Skeletal muscle tissue (tissue), 4 donors: ENCODE data around the gene EPB41L2. TPM values are rescaled to one million over a fixed set of nuclear protein-coding genes. Genes with fewer than 3 reads are reported as not detected.

Experiments
- H3K27ac ChIP-seq: one replicate; pipeline ENCODE4 v1.7.0; 2013; ENCODE audit warnings: mild to moderate bottlenecking, low read depth, low read length, inconsistent platforms
- H3K27me3 ChIP-seq, 3 donors: one replicate each; pipeline ENCODE4 v1.7.0; 2013; ENCODE audit warnings: low read length in 3 of 3; ENCODE audit not compliant: control insufficient read depth in 3 of 3, insufficient read depth in 3 of 3
- H3K36me3 ChIP-seq, 3 donors: one replicate each; pipeline ENCODE4 v1.7.0; 2013; ENCODE audit warnings: low read length in 3 of 3; ENCODE audit not compliant: control insufficient read depth in 3 of 3, insufficient read depth in 3 of 3
- H3K4me1 ChIP-seq, 3 donors: one replicate each; pipeline ENCODE4 v1.7.0; 2013; ENCODE audit warnings: low read length in 3 of 3, mild to moderate bottlenecking in 3 of 3; ENCODE audit not compliant: control insufficient read depth in 3 of 3, insufficient read depth in 3 of 3
- H3K4me3 ChIP-seq, 3 donors: one replicate each; pipeline ENCODE4 v1.7.0; 2013; ENCODE audit warnings: low read length in 3 of 3
- H3K9ac ChIP-seq, 3 donors: one replicate each; pipeline ENCODE4 v1.7.0; 2013; ENCODE audit warnings: low read length in 3 of 3, mild to moderate bottlenecking in 3 of 3, moderate library complexity in 2 of 3, low read depth in 1 of 3
- H3K9me3 ChIP-seq, 3 donors: one replicate each; pipeline ENCODE4 v1.7.0; 2013; ENCODE audit warnings: low read length in 3 of 3; ENCODE audit not compliant: control insufficient read depth in 3 of 3
- total RNA-seq: library from RNA; depleted of rRNA; stranded (reverse); fragments of >200 nt; gene quantifications from one replicate; pipeline ENCODE4 v1.2.3, GENCODE V29; 2014
- donor health status: Osteomylitis.

The EPB41L2 gene
- total RNA-seq, 1 donor from 2014 or later, result 187 TPM

DNA sequence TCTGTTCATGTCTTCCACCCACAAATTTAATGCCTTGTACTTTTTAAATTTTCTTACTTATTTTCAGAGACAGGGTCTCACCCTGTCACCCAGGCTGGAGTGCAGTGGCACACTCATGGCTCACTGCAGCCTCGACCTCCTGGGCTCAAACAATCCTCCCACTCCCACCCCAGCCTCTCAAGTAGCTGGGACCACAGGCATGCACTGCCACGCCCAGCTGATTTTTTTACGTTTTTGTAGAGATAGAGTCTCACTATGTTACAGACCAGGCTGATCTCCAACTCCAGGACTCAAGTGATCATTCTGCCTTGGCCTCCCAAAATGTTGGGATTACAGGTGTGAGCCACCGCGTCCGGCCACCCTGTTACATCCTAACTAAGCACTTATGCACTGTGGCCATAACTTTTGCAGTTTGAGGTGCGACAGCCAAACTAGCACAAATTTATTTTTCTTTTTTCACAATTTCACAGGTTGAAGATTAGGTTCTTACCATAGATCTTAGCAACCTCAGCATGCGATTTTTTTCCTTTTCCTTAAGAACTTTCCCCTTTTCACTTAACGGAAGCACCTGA lies 92.1 kb downstream of the EPB41L2 start:
- H3K4me3 ChIP-seq, result no peak overlapping the region
- no peaks in the 10 kb centered on the region for H3K9me3 ChIP-seq
- no peak overlapping the region for H3K27ac ChIP-seq
- no peaks in the 10 kb centered on the region for H3K36me3 ChIP-seq
- H3K27me3 ChIP-seq, result no peaks in the 10 kb centered on the region
- peaks cover 4 to 14% (median 4%) of the 10 kb centered on the region in 3 donors for H3K4me1 ChIP-seq
- H3K9ac ChIP-seq, result no peak overlapping the region

DNA sequence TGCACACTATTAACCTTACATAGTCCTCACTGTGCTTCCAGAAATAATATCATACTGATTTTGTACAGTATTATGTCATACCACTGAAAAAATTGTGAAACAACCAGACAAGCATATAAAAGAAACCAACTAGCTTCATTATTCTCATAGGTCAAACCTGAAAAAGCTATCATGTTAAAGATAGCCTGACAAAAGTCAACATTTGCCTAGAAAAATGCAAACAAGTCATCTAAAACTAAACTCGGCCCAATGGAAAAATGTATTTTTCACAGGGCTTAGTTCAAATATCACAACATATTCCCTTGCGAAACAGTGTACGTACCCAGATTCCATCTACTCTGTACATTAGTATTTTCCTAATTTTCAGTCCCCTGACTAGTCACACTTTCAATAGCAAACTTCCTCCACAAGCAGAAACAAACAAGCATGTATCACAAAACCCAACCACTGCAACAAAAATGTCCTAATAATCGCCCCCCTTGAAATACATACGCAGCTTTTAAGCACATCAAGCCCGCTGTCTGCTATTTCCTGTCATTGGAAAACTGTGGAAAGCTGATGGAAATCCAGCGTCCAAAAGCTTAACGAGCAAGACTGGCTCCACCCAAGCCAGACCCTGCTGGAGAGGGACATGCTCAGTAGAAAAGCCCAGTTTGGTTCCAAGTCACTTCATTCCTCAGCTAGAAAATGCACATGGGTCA lies 93.1 kb downstream of the EPB41L2 start:
- no peaks in the 10 kb centered on the region for H3K27me3 ChIP-seq
- peaks cover 4 to 14% (median 4%) of the 10 kb centered on the region in 3 donors for H3K4me1 ChIP-seq
- peak overlapping the region; percentile 5 to 48 (median 9) for H3K9ac ChIP-seq
- no peaks in the 10 kb centered on the region for H3K9me3 ChIP-seq
- H3K27ac ChIP-seq, result peak overlapping the region; percentile 50
- peak overlapping the region; percentile 12 to 85 (median 24) for H3K4me3 ChIP-seq
- H3K36me3 ChIP-seq, result no peaks in the 10 kb centered on the region

DNA sequence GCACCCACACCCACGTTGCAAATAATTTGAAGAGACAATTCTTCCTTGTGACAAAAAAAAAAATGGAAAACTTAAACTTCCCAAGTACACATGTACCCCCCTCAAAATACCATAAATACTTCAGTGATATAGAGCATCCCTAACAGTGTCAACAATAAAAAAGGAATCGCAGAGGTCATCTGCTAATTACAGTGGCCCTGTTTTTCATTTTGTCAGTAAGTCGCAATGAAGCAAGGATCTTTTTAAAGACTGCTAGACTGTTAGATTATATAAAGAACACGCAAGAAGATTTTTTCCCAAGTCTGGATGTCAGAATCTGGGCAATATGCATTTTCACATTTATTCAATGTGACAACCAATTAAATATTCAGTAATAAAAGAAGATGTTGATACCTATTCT lies 93.9 kb downstream of the EPB41L2 start:
- no peaks in the 10 kb centered on the region for H3K9me3 ChIP-seq
- no peaks in the 10 kb centered on the region for H3K36me3 ChIP-seq
- peak overlapping the region; percentile 22 to 85 (median 24) for H3K4me3 ChIP-seq
- H3K27ac ChIP-seq, result peak overlapping the region; percentile 50
- peak overlapping the region in 1 of 3 donors; percentile 48 for H3K9ac ChIP-seq
- H3K27me3 ChIP-seq, result no peaks in the 10 kb centered on the region
- peaks cover 4 to 17% (median 4%) of the 10 kb centered on the region in 3 donors for H3K4me1 ChIP-seq

DNA sequence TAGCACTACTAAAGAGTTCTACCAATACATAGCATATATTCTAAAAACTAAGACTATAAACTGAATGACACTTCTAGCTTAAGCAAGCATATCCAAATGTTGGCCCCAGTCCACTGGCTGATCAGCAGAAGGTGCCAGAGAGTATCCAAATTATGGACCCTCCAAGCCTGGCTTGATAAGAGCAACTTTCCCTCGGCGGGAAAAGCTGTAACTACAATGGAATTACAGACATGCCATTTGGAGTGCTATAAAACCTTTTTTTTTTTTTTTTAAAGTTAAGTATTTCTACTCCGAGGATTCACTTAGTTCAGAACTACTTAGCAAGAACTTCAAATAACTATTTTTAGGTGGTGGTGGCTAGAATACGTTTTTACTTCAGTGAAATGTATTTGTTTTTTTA lies 94.6 kb downstream of the EPB41L2 start:
- H3K36me3 ChIP-seq, result no peaks in the 10 kb centered on the region
- peak overlapping the region in 1 of 3 donors; percentile 44 for H3K9ac ChIP-seq
- no peaks in the 10 kb centered on the region for H3K27me3 ChIP-seq
- peak overlapping the region; percentile 1 to 85 (median 32) for H3K4me3 ChIP-seq
- H3K27ac ChIP-seq, result no peak overlapping the region
- H3K4me1 ChIP-seq, result peaks cover 4 to 17% (median 4%) of the 10 kb centered on the region in 3 donors
- no peaks in the 10 kb centered on the region for H3K9me3 ChIP-seq

DNA sequence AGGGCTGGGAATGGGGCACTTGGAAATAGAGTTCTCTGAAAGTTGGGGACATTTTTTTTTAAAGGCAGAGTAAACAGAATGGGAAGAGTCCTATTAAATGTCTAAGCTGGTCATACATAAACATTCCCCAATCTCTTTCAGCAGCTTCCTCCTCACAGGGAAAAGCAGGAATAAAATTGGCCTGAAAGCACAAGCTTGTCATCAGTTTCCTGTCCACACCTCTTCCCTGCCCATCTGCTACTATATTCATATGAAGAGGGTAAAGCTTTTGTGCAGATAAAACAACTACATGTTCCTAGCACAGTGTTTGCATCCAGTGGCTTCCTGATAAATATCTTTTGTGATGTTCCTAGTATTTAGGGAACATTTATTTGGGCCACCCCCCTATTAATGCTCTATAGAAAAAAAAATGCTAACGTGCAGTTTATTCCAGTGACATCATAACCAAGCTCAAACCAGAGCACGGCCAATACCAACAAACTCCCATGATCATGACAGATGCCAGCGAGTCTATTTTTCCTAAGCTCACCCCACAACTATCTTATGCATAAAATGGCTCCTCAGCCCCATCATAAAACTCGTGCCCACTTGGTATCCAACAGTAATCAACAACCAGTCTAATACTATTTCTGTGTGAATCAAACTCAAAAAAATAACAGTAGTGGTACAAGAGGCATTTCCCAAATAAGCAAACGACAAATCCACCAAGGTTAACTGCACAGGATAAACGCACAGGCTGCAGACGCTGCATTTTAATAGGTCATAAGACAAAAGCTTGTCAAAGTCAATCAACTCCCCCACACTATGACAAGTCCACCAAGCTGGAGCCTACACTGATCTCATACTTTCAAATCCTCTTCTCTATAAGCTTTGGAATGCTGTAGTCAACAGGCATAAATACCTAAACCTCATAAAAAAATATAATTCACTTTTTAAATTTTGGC lies 95.3 kb downstream of the EPB41L2 start:
- Histone ChIP-seq H3K9ac (peak overlapping the region in 2 of 3 donors; percentile 25 to 44), H3K4me1 (peaks cover 4 to 17% (median 4%) of the 10 kb centered on the region in 3 donors), H3K27ac (no peak overlapping the region), H3K4me3 (peak overlapping the region; percentile 1 to 85 (median 32)), H3K36me3 (no peaks in the 10 kb centered on the region), H3K9me3 (no peaks in the 10 kb centered on the region), H3K27me3 (no peaks in the 10 kb centered on the region)

DNA sequence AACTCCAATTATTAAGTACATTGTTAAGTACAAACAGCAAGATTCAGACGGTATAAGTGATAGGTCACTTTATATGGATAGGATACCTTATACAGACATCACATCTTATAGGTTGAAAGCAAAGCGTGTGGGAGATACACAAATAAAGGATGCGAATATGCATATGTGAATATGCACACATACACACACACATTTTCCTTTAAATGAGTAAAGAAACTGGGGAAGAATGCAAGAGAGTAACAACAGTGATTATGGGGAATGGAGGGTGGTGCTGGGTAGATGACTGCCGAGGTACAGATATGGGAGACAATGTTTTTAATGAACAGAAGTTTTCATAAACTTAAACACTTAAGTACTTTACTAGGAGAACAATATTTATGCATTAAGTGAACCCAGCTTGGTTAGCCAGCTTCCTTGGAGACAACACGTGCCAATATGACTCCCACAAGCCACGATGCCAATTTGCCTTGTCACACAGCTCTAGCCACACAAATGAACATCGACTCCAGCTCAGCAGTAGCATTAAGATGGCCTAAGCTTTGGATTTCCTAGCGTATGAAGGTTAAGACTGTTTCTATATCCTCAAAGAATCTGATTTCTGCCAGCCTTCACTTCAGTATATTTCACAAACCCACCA lies 96.6 kb downstream of the EPB41L2 start:
- H3K36me3 ChIP-seq, result no peaks in the 10 kb centered on the region
- no peak overlapping the region for H3K27ac ChIP-seq
- H3K4me3 ChIP-seq, result peak overlapping the region in 1 of 3 donors; percentile 85
- no peak overlapping the region for H3K9ac ChIP-seq
- H3K4me1 ChIP-seq, result peaks cover 4 to 17% (median 4%) of the 10 kb centered on the region in 3 donors
- no peaks in the 10 kb centered on the region for H3K9me3 ChIP-seq
- no peaks in the 10 kb centered on the region for H3K27me3 ChIP-seq

DNA sequence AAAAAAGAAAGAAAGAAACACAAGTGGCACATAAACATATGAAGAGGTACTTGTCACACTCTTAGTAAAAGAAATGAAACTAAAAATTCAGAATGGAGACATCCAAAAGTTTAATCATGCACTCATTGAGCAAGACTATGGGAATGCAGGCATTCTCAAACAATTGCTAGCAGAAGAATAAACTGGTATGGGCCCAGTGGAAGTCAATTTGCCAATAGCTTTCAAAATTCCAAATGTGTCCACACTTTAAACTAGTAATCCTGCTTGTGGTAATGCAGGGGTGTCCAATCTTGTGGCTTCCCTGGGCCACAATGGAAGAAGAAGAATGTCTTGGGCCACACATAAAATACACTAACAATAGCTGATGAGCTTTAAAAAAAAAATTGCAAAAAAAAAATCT lies 97.4 kb downstream of the EPB41L2 start:
- no peaks in the 10 kb centered on the region for H3K9me3 ChIP-seq
- no peaks in the 10 kb centered on the region for H3K27me3 ChIP-seq
- no peaks in the 10 kb centered on the region for H3K36me3 ChIP-seq
- H3K4me3 ChIP-seq, result no peak overlapping the region
- H3K9ac ChIP-seq, result no peak overlapping the region
- H3K27ac ChIP-seq, result no peak overlapping the region
- peaks cover 2 to 17% (median 4%) of the 10 kb centered on the region in 3 donors for H3K4me1 ChIP-seq

DNA sequence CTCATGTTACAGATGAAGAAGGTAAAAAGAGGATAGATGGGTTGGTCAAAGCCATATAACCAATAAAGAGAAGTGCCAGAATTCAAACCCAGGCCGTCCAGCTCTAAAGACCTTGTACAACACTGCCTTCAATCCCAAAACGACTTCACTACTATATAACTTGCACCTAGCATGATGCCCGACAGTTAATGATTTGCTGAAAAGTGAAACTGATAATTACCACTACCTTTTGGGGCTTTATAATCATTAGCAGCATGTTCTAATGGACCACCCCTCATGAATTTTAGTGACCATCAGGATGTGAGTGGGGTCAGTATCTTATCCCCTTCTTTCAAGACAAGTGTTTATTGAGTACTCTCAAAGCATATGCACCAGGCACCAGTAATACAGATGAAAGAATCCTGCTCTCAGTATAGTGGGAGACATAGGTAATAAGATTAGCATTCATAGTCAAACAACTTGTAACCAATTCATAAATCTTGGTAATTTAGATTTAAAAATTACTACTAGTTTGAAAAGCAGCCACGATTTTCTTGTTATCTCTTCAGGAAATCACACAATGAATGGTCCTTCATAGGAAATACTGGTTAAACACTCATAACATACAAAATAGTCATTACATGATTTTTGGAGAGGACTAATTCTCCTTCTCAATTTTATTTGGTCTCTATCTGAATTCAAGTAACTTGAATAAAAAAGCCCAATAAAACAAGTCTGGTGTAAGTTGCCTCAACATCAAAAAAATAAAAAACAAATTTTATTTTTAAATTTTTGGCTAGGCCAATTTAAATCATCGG lies 98.0 kb downstream of the EPB41L2 start:
- Histone ChIP-seq H3K27me3 (no peaks in the 10 kb centered on the region), H3K9me3 (no peaks in the 10 kb centered on the region), H3K4me3 (no peak overlapping the region), H3K9ac (no peak overlapping the region), H3K36me3 (no peaks in the 10 kb centered on the region), H3K27ac (no peak overlapping the region), H3K4me1 (peaks cover 2 to 17% (median 4%) of the 10 kb centered on the region in 3 donors)

DNA sequence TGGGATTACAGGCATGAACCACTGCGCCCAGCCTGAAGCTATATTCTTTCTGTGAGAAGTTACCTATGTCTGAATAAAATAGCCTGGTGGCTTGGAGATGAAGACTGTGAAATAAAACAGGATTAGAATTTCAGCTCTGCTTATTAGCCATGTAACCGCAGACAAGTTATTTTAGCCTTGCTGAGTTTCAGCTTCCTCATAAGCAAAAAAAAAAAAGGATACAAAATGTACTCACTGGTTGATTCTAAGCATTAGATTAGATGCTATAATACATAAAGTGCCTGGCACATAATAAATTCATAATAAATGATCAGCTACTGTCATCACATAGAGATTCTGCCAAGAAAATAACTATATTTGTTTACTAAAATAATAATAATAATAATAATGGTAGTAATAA lies 98.8 kb downstream of the EPB41L2 start:
- Histone ChIP-seq H3K9me3 (no peaks in the 10 kb centered on the region), H3K9ac (no peak overlapping the region), H3K27ac (no peak overlapping the region), H3K4me1 (peaks cover 2 to 17% (median 4%) of the 10 kb centered on the region in 3 donors), H3K36me3 (no peaks in the 10 kb centered on the region), H3K27me3 (no peaks in the 10 kb centered on the region), H3K4me3 (no peak overlapping the region)
